Trophoblast cell (in vitro differentiated cells and primary cell): ENCODE measurements around the gene FOXF2.
"Not testable (repeated sequence)": the region's sequence is repeated elsewhere in the genome, so short reads cannot be mapped to it uniquely, and the experiment has no call there.

Experiments
- DNase-seq, 2 donors: peaks; one replicate each; pipeline ENCODE4 v3.0.0-alpha.2; 2016
- H2AFZ ChIP-seq: 2 replicates; pipeline ENCODE4 v1.6.1; 2013; ENCODE audit warnings: low read length, moderate library complexity, mild to moderate bottlenecking; ENCODE audit not compliant: insufficient read depth, poor library complexity
- H2AK5ac ChIP-seq: 2 replicates; pipeline ENCODE4 v1.6.1; 2013; ENCODE audit warnings: mild to moderate bottlenecking, low read length
- H2BK120ac ChIP-seq: 2 replicates; pipeline ENCODE4 v1.6.1; 2013; ENCODE audit warnings: low read length, mild to moderate bottlenecking, moderate library complexity; ENCODE audit not compliant: insufficient read depth, poor library complexity
- H2BK12ac ChIP-seq: 2 replicates; pipeline ENCODE4 v1.6.1; 2013; ENCODE audit warnings: mild to moderate bottlenecking, low read length, moderate library complexity
- H2BK5ac ChIP-seq: 2 replicates; pipeline ENCODE4 v1.6.1; 2013; ENCODE audit warnings: low read length, low read depth, moderate library complexity, mild to moderate bottlenecking; ENCODE audit not compliant: poor library complexity
- H3K14ac ChIP-seq: 2 replicates; pipeline ENCODE4 v1.6.1; 2013; ENCODE audit warnings: mild to moderate bottlenecking, low read length
- H3K18ac ChIP-seq: 2 replicates; pipeline ENCODE4 v1.6.1; 2013; ENCODE audit warnings: mild to moderate bottlenecking, low read length
- H3K23ac ChIP-seq: 2 replicates; pipeline ENCODE4 v1.6.1; 2013; ENCODE audit warnings: low read length
- H3K27ac ChIP-seq: 2 replicates; pipeline ENCODE4 v1.5.1; 2013; ENCODE audit warnings: low read depth, mild to moderate bottlenecking, inconsistent platforms, low read length, moderate library complexity
- H3K27me3 ChIP-seq: 2 replicates; pipeline ENCODE4 v1.6.1; 2013; ENCODE audit warnings: inconsistent platforms, mild to moderate bottlenecking, low read length, moderate library complexity; ENCODE audit not compliant: insufficient read depth
- H3K36me3 ChIP-seq, 2 experiments: 1 replicate in 1 of 2; 2 replicates in 1 of 2; pipeline ENCODE4 v1.6.1; 2013; ENCODE audit warnings: low read length in 2 of 2, mild to moderate bottlenecking in 2 of 2, moderate library complexity in 1 of 2; ENCODE audit not compliant: insufficient read depth in 2 of 2, control insufficient read depth in 1 of 2
- H3K4ac ChIP-seq: 2 replicates; pipeline ENCODE4 v1.6.1; 2013; ENCODE audit warnings: low read depth, mild to moderate bottlenecking, low read length, moderate library complexity
- H3K4me1 ChIP-seq, 2 experiments: 1 replicate in 1 of 2; 2 replicates in 1 of 2; pipeline ENCODE4 v1.6.1; 2013; ENCODE audit warnings: low read length in 2 of 2, mild to moderate bottlenecking in 2 of 2, moderate library complexity in 1 of 2; ENCODE audit not compliant: insufficient read depth in 2 of 2, control insufficient read depth in 1 of 2
- H3K4me2 ChIP-seq: 2 replicates; pipeline ENCODE4 v1.6.1; 2013; ENCODE audit warnings: inconsistent platforms, mild to moderate bottlenecking, low read length, moderate library complexity
- H3K4me3 ChIP-seq: 2 replicates; pipeline ENCODE4 v1.5.1; 2013; ENCODE audit warnings: mild to moderate bottlenecking, low read depth, low read length, inconsistent platforms
- H3K79me1 ChIP-seq: one replicate; pipeline ENCODE4 v1.6.1; 2013; ENCODE audit warnings: low read length
- H3K79me2 ChIP-seq: 2 replicates; pipeline ENCODE4 v1.6.1; 2013; ENCODE audit warnings: low read length, mild to moderate bottlenecking; ENCODE audit not compliant: control insufficient read depth, insufficient read depth, poor library complexity
- H3K9ac ChIP-seq: 2 replicates; pipeline ENCODE4 v1.6.1; 2013; ENCODE audit warnings: mild to moderate bottlenecking, low read length
- H3K9me3 ChIP-seq: 2 replicates; pipeline ENCODE4 v1.6.1; 2013; ENCODE audit warnings: low read depth, mild to moderate bottlenecking, control low read depth, inconsistent platforms, low read length; ENCODE audit not compliant: insufficient read depth
- H4K12ac ChIP-seq: 2 replicates; pipeline ENCODE4 v1.6.1; 2013; ENCODE audit warnings: low read depth, mild to moderate bottlenecking, low read length, moderate library complexity
- H4K8ac ChIP-seq: 2 replicates; pipeline ENCODE4 v1.6.1; 2013; ENCODE audit warnings: low read depth, mild to moderate bottlenecking, low read length, moderate library complexity
- H4K91ac ChIP-seq: one replicate; pipeline ENCODE4 v1.6.1; 2013; ENCODE audit warnings: low read depth, mild to moderate bottlenecking, low read length, moderate library complexity
- WGBS: extraction: QIAGEN DNeasy Blood & Tissue Kit; methylation state at CpG from one replicate; pipeline ENCODE4 v1.1.7; 2013; ENCODE audit warnings: missing lambda C conversion rate; ENCODE audit not compliant: insufficient read length, insufficient coverage; ENCODE audit errors: extremely low coverage; 5-methylcytosine and 5-hydroxymethylcytosine counted together

The FOXF2 gene

GRCh38 chr6:1369695-1370094 is 19.7 kb upstream of the FOXF2 start:
- not testable (repeated sequence) for H3K23ac ChIP-seq, H3K27me3 ChIP-seq, H2BK120ac ChIP-seq, H2BK12ac ChIP-seq, H3K4ac ChIP-seq, H3K4me2 ChIP-seq, H2AK5ac ChIP-seq, H3K9ac ChIP-seq, H4K8ac ChIP-seq, H3K18ac ChIP-seq, H2BK5ac ChIP-seq, H4K12ac ChIP-seq, H3K79me2 ChIP-seq, H3K79me1 ChIP-seq, DNase-seq, H3K27ac ChIP-seq, H3K14ac ChIP-seq, H3K9me3 ChIP-seq, H4K91ac ChIP-seq, H3K36me3 ChIP-seq, H3K4me1 ChIP-seq, H2AFZ ChIP-seq, H3K4me3 ChIP-seq
- no CpG with 5 or more reads among the region's 1 CpG for WGBS

- Histone ChIP-seq H3K14ac (no peak overlapping the region), H3K79me1 (no peaks in the 10 kb centered on the region), H3K4me3 (no peak overlapping the region), H4K91ac (no peak overlapping the region), H4K12ac (no peak overlapping the region), H3K9ac (no peak overlapping the region), H2BK12ac (no peak overlapping the region), H3K23ac (no peak overlapping the region), H3K4me1 (no peaks in the 10 kb centered on the region), H3K36me3 (no peaks in the 10 kb centered on the region), H3K27me3 (peaks cover 6% of the 10 kb centered on the region), H3K18ac (no peak overlapping the region), H2AFZ (no peak overlapping the region), H3K27ac (no peak overlapping the region), H3K79me2 (no peaks in the 10 kb centered on the region), H2BK5ac (no peak overlapping the region), H3K9me3 (peaks cover 4% of the 10 kb centered on the region), H3K4ac (no peak overlapping the region), H2AK5ac (no peak overlapping the region), H2BK120ac (no peak overlapping the region), H3K4me2 (no peak overlapping the region), H4K8ac (no peak overlapping the region)
- WGBS, result no CpG with 5 or more reads among the region's 1 CpG
- no peak for DNase-seq
These were observed 17.4 kb upstream of the FOXF2 start for GRCh38 chr6:1371933-1372332.

- Histone ChIP-seq H3K36me3 (no peaks in the 10 kb centered on the region), H2BK120ac (no peak overlapping the region), H3K27ac (no peak overlapping the region), H4K8ac (no peak overlapping the region), H3K4me1 (no peaks in the 10 kb centered on the region), H3K27me3 (peaks cover 12% of the 10 kb centered on the region), H3K9ac (no peak overlapping the region), H2BK12ac (no peak overlapping the region), H3K9me3 (peaks cover 4% of the 10 kb centered on the region), H3K79me1 (no peaks in the 10 kb centered on the region), H4K91ac (no peak overlapping the region), H3K4me2 (no peak overlapping the region), H3K14ac (no peak overlapping the region), H4K12ac (no peak overlapping the region), H2BK5ac (no peak overlapping the region), H3K4ac (no peak overlapping the region), H3K79me2 (no peaks in the 10 kb centered on the region), H3K4me3 (no peak overlapping the region), H3K18ac (no peak overlapping the region), H2AK5ac (no peak overlapping the region), H3K23ac (no peak overlapping the region), H2AFZ (no peak overlapping the region)
- WGBS, result no CpG with 5 or more reads among the region's 1 CpG
- no peak for DNase-seq
These were observed 16.7 kb upstream of the FOXF2 start for GRCh38 chr6:1372690-1373089.

- Histone ChIP-seq H2BK120ac (no peak overlapping the region), H3K79me2 (no peaks in the 10 kb centered on the region), H2AFZ (no peak overlapping the region), H3K23ac (no peak overlapping the region), H3K9me3 (peaks cover 9% of the 10 kb centered on the region), H3K9ac (no peak overlapping the region), H3K4me2 (no peak overlapping the region), H2BK12ac (no peak overlapping the region), H4K91ac (no peak overlapping the region), H3K79me1 (no peaks in the 10 kb centered on the region), H4K12ac (no peak overlapping the region), H3K27me3 (peaks cover 48% of the 10 kb centered on the region), H3K4me3 (no peak overlapping the region), H3K4ac (no peak overlapping the region), H2BK5ac (no peak overlapping the region), H3K18ac (no peak overlapping the region), H3K36me3 (no peaks in the 10 kb centered on the region), H4K8ac (no peak overlapping the region), H2AK5ac (no peak overlapping the region), H3K14ac (no peak overlapping the region), H3K4me1 (peaks cover 2% of the 10 kb centered on the region in 2 experiments), H3K27ac (no peak overlapping the region)
- DNase-seq, result no peak
- no CpG with 5 or more reads among the region's 5 CpGs for WGBS
These were observed 12.7 kb upstream of the FOXF2 start for GRCh38 chr6:1376653-1377052.
